HepG2 (cell line): Measurements from ENCODE around the gene NDST1. TPM values are rescaled to one million over a fixed set of nuclear protein-coding genes. Genes with fewer than 3 reads are reported as not detected.

Experiments
- ATAC-seq: fragments of 200-7000 bp; cut with Tn5 transposase; 3 replicates; pipeline ENCODE4 v1.9.1; 2020; ENCODE audit warnings: mild to moderate bottlenecking, moderate library complexity
- BruUV-seq: library from RNA; stranded (reverse); fragments of 400-500 nt; replicated peaks from 2 replicates; lab custom pipeline; 2021; lab: Mats Ljungman, UMichigan
- CTCF ChIA-PET: fragments of 300-600 bp; formaldehyde crosslinking; extraction: SDS; loops from one replicate; lab custom pipeline; 2021; ENCODE audit warnings: low total read pairs, inconsistent platforms, low intra/inter-chr PET ratio; lab: Yijun Ruan, JAX
- POLR2A ChIA-PET: fragments of 350-600 bp; sonication (Branson Sonifier 250); formaldehyde crosslinking; loops from one replicate; lab custom pipeline; 2020; ENCODE audit warnings: antibody characterized with exemption, inconsistent platforms; lab: Yijun Ruan, JAX
- DNase-seq: peaks from one replicate; pipeline ENCODE4 v3.0.0-alpha.2; 2015; ENCODE audit warnings: low spot score
- FAIRE-seq: peaks from 3 replicates; lab custom pipeline; 2011; peaks lifted over from hg19 to GRCh38; lab: Jason Lieb, UNC
- H2AFZ ChIP-seq: one replicate; pipeline ENCODE4 v1.6.1; 2011; ENCODE audit warnings: low read length, inconsistent platforms
- H3K27ac ChIP-seq: fragments of 300-600 bp; 3 replicates; pipeline ENCODE4 v1.8.0; 2011; ENCODE audit warnings: mixed run types, mild to moderate bottlenecking, mixed read lengths, low read length, inconsistent platforms; ENCODE audit not compliant: insufficient read depth; ENCODE audit errors: extremely low read length
- H3K27me3 ChIP-seq, 2 experiments: fragments of 200-600 bp in 1 of 2; 2 replicates in 1 of 2; 3 replicates in 1 of 2; pipeline versions ENCODE4 v1.6.0 to v1.8.0; 2011; ENCODE audit warnings: low read length in 2 of 2, mild to moderate bottlenecking in 2 of 2, moderate library complexity in 2 of 2, inconsistent platforms in 1 of 2; ENCODE audit not compliant: insufficient read depth in 2 of 2, control insufficient read depth in 1 of 2
- H3K36me3 ChIP-seq, 2 experiments: fragments of 200-600 bp in 1 of 2; replicated peaks in 1 of 2; 2 replicates in 1 of 2; 3 replicates in 1 of 2; pipeline versions ENCODE4 v1.5.1 to v1.8.0; 2011; ENCODE audit warnings: low read length in 2 of 2, inconsistent platforms in 1 of 2; ENCODE audit not compliant: insufficient read depth in 2 of 2, control insufficient read depth in 1 of 2
- H3K4me1 ChIP-seq: 2 replicates; pipeline ENCODE4 v1.5.1; 2012; ENCODE audit warnings: low read length, inconsistent platforms; ENCODE audit not compliant: insufficient read depth
- H3K4me2 ChIP-seq: 2 replicates; pipeline ENCODE4 v1.6.0; 2011; ENCODE audit warnings: low read depth, low read length, inconsistent platforms
- H3K4me3 ChIP-seq, 3 experiments: fragments of 200-600 bp in 1 of 3; sonication (generic), shearing (Covaris generic) in 1 of 3; replicated peaks in 1 of 3; 2 replicates each; pipeline ENCODE4 v1.5.1; 2011 to 2016; ENCODE audit warnings: low read length in 3 of 3, inconsistent platforms in 2 of 3, low read depth in 2 of 3, mild to moderate bottlenecking in 2 of 3, control low read depth in 1 of 3, mixed read lengths in 1 of 3; ENCODE audit not compliant: insufficient read depth in 1 of 3
- H3K79me2 ChIP-seq: one replicate; pipeline ENCODE4 v1.6.1; 2011; ENCODE audit warnings: low read length, inconsistent platforms; ENCODE audit not compliant: insufficient read depth
- H3K9ac ChIP-seq: 2 replicates; pipeline ENCODE4 v1.6.0; 2011; ENCODE audit warnings: mild to moderate bottlenecking, low read depth, low read length, inconsistent platforms; ENCODE audit not compliant: insufficient read depth
- H3K9me3 ChIP-seq: 2 replicates; pipeline ENCODE4 v1.5.1; 2012; ENCODE audit warnings: mild to moderate bottlenecking, low read length
- H4K20me1 ChIP-seq: 2 replicates; pipeline ENCODE4 v1.6.0; 2011; ENCODE audit warnings: inconsistent platforms, mild to moderate bottlenecking, low read length, moderate library complexity; ENCODE audit not compliant: insufficient read depth
- CC2D1A ChIP-seq: sonication (generic); formaldehyde crosslinking; IDR thresholded peaks from 2 replicates; pipeline ENCODE4 v1.8.1; 2023; ENCODE audit warnings: mild to moderate bottlenecking, missing genetic modification reagents
- HDAC6 ChIP-seq: fragments of 200-600 bp; sonication (generic); IDR thresholded peaks from 2 replicates; pipeline ENCODE4 v1.7.0; 2017; ENCODE audit warnings: mild to moderate bottlenecking, antibody characterized with exemption, low read length, low read depth
- ZNF44 ChIP-seq: sonication (generic); formaldehyde crosslinking; IDR thresholded peaks from 2 replicates; pipeline ENCODE4 v1.5.1; 2020; ENCODE audit warnings: mild to moderate bottlenecking, missing genetic modification reagents
- ZNF790 ChIP-seq: sonication (generic); formaldehyde crosslinking; IDR thresholded peaks from 2 replicates; pipeline ENCODE4 v1.8.0; 2022; ENCODE audit warnings: missing genetic modification reagents, mild to moderate bottlenecking, borderline replicate concordance
- WGBS: methylation state at CpG from one replicate; pipeline ENCODE4 v1.1.6; 2017; ENCODE audit warnings: low lambda C conversion rate; 5-methylcytosine and 5-hydroxymethylcytosine counted together
- in situ Hi-C: cut with HindIII; loops from 2 replicates; pipeline ENCODE4 v1.10.0; 2017; ENCODE audit warnings: low pct_unique_long_range_greater_than_20kb; ENCODE audit not compliant: extremely low pct_ligation_motif_present
- intact Hi-C: fragments of 100-400 bp; cut with micrococcal nuclease; formaldehyde crosslinking; loops from one replicate; pipeline ENCODE4 v1.10.0; 2022; ENCODE audit not compliant: unreplicated experiment
- polyA plus RNA-seq, 8 experiments: library from polyadenylated mRNA; depleted of rRNA in 3 of 8; stranded (reverse) in 7 of 8; unstranded in 1 of 8; fragments of >200 nt; fragmentation: Illumina TruSeq in 4 of 8; extraction: Trizol in 4 of 8; gene quantifications; 2 replicates each; pipeline versions ENCODE4 v1.2.1 to v1.2.3, GENCODE V29; 2011 to 2016; ENCODE audit warnings: low read depth in 4 of 8, missing spikeins in 1 of 8, mixed read lengths in 1 of 8; ENCODE audit not compliant: insufficient read depth in 1 of 8
- total RNA-seq, 5 experiments: library from RNA; depleted of rRNA; stranded (reverse); fragments of >200 nt; fragmentation: Illumina TruSeq; extraction: Trizol; gene quantifications; 2 replicates each; pipeline ENCODE4 v1.2.3, GENCODE V29; 2016; ENCODE audit warnings: low read depth in 1 of 5
- TF ChIP-seq, protein P1 (sequence below): sonication (generic); formaldehyde crosslinking; IDR thresholded peaks from 2 replicates; pipeline ENCODE4 v1.5.0; 2020; ENCODE audit warnings: missing genetic modification reagents
- TF ChIP-seq, protein P2 (sequence below): sonication (generic); formaldehyde crosslinking; IDR thresholded peaks from 2 replicates; pipeline ENCODE4 v1.4.0; 2020; ENCODE audit warnings: mild to moderate bottlenecking, low read depth, missing genetic modification reagents

Gene NDST1
- total and polyA plus RNA-seq, 2 of the 13 experiments (the other 11 are each of a cell fraction or from before 2014, with no cell fraction given), result 23.8 to 26.2 TPM

DNA sequence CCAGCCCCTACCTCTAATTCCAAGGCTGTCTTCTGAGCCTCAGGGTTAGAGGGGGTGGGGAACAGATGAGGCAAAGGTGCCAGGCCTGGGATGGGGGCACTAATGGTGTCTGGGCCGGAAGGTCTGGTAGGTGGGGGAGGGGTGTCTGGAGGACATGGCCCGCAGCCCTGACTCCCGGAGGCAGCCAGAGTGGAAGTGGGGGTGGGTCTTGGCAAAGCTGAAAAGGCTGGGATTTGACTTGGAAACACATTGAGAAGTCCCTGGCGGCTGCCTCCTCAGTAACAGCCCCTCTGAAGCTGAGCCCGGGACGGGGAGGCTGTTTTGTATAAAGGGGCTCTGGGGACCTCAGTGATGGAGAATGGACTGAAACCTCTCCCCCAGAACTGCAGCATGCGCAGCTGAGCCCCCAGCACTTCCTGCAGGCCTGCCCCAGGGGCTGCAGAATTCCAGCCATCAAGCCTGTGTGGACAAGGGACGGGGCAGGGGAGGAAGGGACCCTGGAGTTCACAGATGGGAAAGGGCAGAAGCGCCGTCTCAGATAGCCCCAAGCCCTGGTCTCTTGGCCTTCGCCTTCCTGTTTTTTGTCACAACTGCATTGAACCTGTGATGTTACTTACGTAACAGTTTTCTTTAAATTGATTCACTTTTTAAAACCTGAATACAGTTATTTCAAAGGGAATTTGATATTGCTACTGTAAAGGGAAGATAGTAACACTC lies 83.2 kb downstream of the NDST1 start:
- Histone ChIP-seq H3K4me3 (no peak overlapping the region), H3K4me2 (no peak overlapping the region), H4K20me1 (no peaks in the 10 kb centered on the region), H3K4me1 (peaks cover 45% of the 10 kb centered on the region)
- CTCF ChIA-PET, result no interaction called here
- WGBS, result 23% methylated on average over 10 of the region's 12 CpGs
- in situ Hi-C loops, result no loop called here
- TF ChIP-seq, protein P1, sequence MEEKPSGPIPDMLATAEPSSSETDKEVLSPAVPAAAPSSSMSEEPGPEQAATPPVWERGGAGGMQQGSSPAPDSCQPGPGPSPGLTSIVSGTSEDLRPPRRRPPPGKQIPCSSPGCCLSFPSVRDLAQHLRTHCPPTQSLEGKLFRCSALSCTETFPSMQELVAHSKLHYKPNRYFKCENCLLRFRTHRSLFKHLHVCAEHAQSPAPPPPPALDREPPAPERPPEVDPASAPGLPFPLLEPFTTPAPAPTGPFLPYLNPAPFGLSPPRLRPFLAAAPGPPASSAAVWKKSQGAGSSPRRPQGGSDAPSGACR (CRISPR knock-in tag), result no peak
- no peak for TF ChIP-seq ZNF44
- TF ChIP-seq ZNF790 (CRISPR knock-in tag), result no peak
- TF ChIP-seq HDAC6, result no peak
- TF ChIP-seq CC2D1A, result no peak
- TF ChIP-seq, protein P2, sequence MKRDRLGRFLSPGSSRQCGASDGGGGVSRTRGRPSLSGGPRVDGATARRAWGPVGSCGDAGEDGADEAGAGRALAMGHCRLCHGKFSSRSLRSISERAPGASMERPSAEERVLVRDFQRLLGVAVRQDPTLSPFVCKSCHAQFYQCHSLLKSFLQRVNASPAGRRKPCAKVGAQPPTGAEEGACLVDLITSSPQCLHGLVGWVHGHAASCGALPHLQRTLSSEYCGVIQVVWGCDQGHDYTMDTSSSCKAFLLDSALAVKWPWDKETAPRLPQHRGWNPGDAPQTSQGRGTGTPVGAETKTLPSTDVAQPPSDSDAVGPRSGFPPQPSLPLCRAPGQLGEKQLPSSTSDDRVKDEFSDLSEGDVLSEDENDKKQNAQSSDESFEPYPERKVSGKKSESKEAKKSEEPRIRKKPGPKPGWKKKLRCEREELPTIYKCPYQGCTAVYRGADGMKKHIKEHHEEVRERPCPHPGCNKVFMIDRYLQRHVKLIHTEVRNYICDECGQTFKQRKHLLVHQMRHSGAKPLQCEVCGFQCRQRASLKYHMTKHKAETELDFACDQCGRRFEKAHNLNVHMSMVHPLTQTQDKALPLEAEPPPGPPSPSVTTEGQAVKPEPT, result no peak
- TF ChIP-seq, all 625 proteins: peak for 0
- intact Hi-C loops, result loop anchor here (5.0 kb wide), 1 partner anchor 66 kb away; no protein-coding TSS in a partner anchor
- FAIRE-seq (no peak), DNase-seq (no peak), ATAC-seq (no peak)
- Histone ChIP-seq H3K36me3 (no peaks in the 10 kb centered on the region), H3K27ac (no peak overlapping the region), H3K79me2 (no peaks in the 10 kb centered on the region), H2AFZ (no peak overlapping the region), H3K27me3 (peaks cover 2 to 34% of the 10 kb centered on the region in 2 experiments; a peak in 3 of 5 replicates), H3K9me3 (no peaks in the 10 kb centered on the region), H3K9ac (no peak overlapping the region)
- POLR2A ChIA-PET, result no interaction called here
- BruUV-seq, result no TSS peak
